ENCODE measurements around the gene SPNS2.

DNA sequence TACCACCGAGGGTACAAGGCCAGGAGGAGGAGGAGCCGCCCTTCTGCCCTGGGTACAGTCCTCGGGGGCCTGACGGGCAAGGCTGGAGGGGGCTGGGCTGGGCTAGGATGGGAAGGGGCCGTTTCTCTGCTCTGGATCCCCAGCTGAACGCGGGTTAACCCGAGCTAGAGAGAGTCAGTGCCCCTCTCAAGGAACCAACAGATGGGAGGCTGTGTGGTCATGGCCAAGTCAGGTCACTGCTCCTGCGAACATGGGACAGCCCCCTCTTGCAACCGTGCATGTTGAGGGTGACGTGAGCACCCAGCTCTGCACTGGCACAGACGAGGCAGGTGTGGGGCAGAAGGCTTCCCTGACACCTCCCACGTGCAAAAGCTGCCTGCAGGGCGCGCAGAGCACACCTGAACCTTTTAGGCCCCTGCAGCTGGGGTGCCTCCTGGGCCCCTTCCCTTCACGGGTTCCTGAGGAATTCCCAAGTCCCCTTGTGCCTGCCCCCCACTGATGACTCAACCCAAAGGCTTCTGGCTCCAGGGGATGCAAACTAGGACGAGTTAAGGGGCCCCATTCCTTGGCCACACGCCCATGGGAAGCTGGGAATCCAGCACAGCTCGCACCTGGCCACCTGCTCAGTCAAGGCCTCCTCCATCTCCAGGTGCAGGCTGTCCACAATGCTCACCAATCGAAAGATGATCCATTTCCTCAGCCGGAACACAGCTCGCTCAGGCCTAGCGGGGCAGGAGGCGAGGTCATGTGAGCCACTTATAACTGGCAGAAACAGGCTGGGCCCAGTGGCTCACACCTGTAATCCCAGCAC, 50.2 kb downstream of the SPNS2 start:
- TF ChIP-seq, protein P1, sequence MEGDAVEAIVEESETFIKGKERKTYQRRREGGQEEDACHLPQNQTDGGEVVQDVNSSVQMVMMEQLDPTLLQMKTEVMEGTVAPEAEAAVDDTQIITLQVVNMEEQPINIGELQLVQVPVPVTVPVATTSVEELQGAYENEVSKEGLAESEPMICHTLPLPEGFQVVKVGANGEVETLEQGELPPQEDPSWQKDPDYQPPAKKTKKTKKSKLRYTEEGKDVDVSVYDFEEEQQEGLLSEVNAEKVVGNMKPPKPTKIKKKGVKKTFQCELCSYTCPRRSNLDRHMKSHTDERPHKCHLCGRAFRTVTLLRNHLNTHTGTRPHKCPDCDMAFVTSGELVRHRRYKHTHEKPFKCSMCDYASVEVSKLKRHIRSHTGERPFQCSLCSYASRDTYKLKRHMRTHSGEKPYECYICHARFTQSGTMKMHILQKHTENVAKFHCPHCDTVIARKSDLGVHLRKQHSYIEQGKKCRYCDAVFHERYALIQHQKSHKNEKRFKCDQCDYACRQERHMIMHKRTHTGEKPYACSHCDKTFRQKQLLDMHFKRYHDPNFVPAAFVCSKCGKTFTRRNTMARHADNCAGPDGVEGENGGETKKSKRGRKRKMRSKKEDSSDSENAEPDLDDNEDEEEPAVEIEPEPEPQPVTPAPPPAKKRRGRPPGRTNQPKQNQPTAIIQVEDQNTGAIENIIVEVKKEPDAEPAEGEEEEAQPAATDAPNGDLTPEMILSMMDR (IDR thresholded peaks at IDR 0.05) = no peak
- TF ChIP-seq POLR2A (IDR thresholded peaks at IDR 0.05) = no peak

Measured in tibial nerve (tissue), 3 donors.